ENCODE data around the gene METTL22.

METTL22 gene, protein sequence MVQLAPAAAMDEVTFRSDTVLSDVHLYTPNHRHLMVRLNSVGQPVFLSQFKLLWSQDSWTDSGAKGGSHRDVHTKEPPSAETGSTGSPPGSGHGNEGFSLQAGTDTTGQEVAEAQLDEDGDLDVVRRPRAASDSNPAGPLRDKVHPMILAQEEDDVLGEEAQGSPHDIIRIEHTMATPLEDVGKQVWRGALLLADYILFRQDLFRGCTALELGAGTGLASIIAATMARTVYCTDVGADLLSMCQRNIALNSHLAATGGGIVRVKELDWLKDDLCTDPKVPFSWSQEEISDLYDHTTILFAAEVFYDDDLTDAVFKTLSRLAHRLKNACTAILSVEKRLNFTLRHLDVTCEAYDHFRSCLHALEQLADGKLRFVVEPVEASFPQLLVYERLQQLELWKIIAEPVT

DNA sequence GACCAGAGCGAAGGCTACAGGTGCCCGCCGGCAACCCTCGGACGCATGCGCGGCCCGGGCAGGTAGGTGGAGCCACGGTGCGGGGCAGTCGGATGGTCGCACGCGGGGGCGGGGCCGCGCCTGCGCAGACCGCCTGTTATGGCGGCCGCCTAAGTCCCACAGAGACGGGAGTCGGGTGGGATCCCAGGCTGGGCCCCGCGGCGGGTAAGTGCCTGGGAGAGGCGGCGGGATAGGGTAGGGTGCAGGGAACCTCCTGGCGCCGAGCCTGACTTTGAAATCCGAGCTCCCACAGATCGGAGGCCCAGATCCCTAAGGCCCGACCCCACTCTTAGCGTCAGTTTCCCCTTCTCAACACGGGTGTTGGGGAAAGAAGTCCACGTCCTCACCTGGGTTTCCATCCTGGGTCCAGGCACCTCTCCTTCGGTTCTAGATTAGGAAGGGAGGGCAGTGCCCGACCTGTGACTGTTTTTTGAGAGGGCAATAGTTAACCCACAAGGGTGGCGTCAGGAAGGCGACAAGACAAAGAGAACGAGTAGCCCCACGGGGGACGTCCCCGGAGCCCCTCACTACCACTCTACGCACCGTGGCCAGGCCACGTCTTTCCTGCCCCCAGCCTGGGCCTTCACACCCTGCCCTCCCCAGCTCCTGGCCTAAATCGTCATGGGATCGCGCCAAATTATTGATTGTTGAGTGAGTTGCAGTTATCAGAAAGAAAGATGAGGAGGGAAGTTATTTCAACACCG is at the start of gene METTL22:
TSS of gene METTL22 (plus strand) at position 127 of the 743 bp plus-strand sequence. CDS start 3,968 bp downstream, outside the sequence.
- H3K4me1 Mint-ChIP-seq, result peaks cover 9% of the 10 kb centered on the region
- H3K4me3 Mint-ChIP-seq, result peak within 1 kb of the TSS; percentile 95
- DNase-seq (ENCODE audit: low spot score in 2 of 2) (peak; percentile 93 to 94), ATAC-seq (ENCODE audit: low read depth) (peak; percentile 98)
- H3K27me3 Mint-ChIP-seq, result peaks cover 2% of the 10 kb centered on the region
- H3K27ac Mint-ChIP-seq, result peak within 1 kb of the TSS; percentile 80
- H3K9me3 Mint-ChIP-seq, result no peaks in the 10 kb centered on the region
- H3K36me3 Mint-ChIP-seq, result no peaks in the 10 kb centered on the region

DNA sequence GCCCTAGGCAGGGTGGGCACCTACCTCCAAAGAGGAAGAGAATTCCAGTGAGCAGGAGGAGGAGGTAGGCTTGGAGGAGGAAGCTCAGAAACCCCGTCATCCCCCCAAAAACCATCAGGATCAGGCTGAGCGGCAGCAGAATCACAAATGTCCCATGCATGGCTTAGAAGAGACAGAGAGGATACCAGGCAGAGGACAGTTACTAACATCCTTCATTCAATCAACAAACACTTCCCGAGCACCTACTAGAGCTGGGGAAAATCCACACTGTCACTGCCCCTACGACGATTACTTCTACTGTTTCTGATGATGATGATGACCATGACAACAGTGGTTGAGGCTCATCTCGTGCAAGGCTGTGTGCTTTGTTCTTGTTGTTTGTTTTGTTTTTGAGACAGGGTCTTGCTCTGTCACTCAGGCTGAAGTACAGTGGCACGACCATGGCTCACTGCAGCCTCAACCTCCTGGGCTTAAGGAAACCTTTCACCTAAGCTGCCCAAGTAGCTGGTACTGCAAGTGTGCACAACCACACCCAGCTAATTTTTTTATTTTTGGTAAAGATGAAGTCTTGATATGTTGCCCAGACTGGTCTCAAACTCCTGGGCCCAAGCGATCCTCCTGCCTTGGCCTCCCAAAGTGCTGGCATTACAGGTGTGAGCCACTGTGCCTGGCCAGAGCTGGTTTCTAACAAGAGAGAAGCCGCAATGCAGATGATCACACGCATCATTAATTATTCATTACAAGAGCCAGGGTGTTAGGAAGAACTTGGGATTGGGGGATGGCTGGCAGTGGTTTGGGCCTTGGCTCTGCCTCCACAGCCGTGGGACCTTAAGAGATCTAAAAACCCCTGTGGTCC is 49.2 kb upstream of the METTL22 start:
- no peak for ATAC-seq (ENCODE audit: low read depth)

DNA sequence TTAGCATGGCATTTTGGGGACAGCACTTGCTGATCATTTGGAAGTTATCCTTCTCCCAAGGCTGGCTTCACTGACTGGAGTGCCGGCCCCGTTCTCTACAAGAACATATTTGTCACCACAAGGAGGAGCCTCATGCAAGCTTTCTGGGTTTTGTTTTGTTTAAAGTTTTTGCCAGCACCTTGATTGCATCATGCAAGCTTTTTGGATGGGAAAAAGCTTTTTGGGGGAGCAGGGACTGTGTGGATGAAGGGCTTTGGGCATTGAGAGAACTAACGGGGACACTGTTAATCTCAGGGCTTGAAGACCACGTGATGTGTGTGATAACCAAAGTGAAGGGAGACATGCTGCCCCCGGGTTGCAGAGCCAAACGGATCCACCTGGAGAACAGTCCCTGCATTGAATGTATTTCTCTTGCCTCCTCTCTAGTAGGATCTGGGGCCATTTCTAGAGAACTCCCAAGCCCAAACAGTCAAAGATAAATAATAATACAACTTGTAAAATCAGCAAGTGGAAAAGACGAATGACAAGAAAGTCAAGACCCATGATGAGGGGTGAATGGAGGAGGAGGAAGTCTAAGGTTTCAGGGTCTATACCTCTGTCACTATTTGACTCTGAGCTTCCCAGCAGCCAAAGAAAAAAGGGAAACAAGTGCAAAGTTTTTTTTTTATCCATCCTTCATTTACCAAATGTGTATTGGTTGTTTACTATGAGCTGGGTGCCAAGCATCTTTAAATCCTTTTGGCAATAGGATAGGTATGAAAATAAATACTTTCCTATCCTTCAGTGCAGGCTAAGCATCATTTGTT is 48.4 kb upstream of the METTL22 start:
- ATAC-seq (ENCODE audit: low read depth) (no peak), DNase-seq (ENCODE audit: low spot score in 2 of 2) (no peak)
- H3K4me3 Mint-ChIP-seq, result no peak overlapping the region
- peaks cover 19% of the 10 kb centered on the region for H3K27me3 Mint-ChIP-seq
- H3K36me3 Mint-ChIP-seq, result no peaks in the 10 kb centered on the region
- H3K9me3 Mint-ChIP-seq, result no peaks in the 10 kb centered on the region
- H3K4me1 Mint-ChIP-seq, result no peaks in the 10 kb centered on the region
- no peak overlapping the region for H3K27ac Mint-ChIP-seq

More for the DNA sequence above, 49.2 kb upstream of the METTL22 start:
- H3K4me3 Mint-ChIP-seq, result no peak overlapping the region
- no peak overlapping the region for H3K27ac Mint-ChIP-seq
- no peaks in the 10 kb centered on the region for H3K4me1 Mint-ChIP-seq
- no peaks in the 10 kb centered on the region for H3K36me3 Mint-ChIP-seq
- H3K27me3 Mint-ChIP-seq, result peaks cover 17% of the 10 kb centered on the region
- no peak for DNase-seq (ENCODE audit: low spot score in 2 of 2)
- no peaks in the 10 kb centered on the region for H3K9me3 Mint-ChIP-seq

GRCh38 chr16:8575399-8575798 is 46.1 kb upstream of the METTL22 start:
- ATAC-seq (ENCODE audit: low read depth) (no peak), DNase-seq (ENCODE audit: low spot score in 2 of 2) (no peak)
- Mint-ChIP-seq H3K9me3 (no peaks in the 10 kb centered on the region), H3K27ac (no peak overlapping the region), H3K36me3 (no peaks in the 10 kb centered on the region), H3K4me1 (no peaks in the 10 kb centered on the region), H3K27me3 (peaks cover 23% of the 10 kb centered on the region), H3K4me3 (no peak overlapping the region)

- no peaks in the 10 kb centered on the region for H3K36me3 Mint-ChIP-seq
Measured at GRCh38 chr16:8576141-8577004, 45.1 kb upstream of the METTL22 start.

GRCh38 chr16:8577678-8578304 is 43.7 kb upstream of the METTL22 start:
- DNase-seq (ENCODE audit: low spot score in 2 of 2) (no peak), ATAC-seq (ENCODE audit: low read depth) (no peak)
- Mint-ChIP-seq H3K4me3 (no peak overlapping the region), H3K4me1 (peaks cover 9% of the 10 kb centered on the region), H3K9me3 (no peaks in the 10 kb centered on the region), H3K27ac (no peak overlapping the region), H3K27me3 (peaks cover 26% of the 10 kb centered on the region), H3K36me3 (no peaks in the 10 kb centered on the region)

More at GRCh38 chr16:8576141-8577004, 45.1 kb upstream of the METTL22 start:
- ATAC-seq (ENCODE audit: low read depth), result no peak
- no peak for DNase-seq (ENCODE audit: low spot score in 2 of 2)
- Mint-ChIP-seq H3K9me3 (no peaks in the 10 kb centered on the region), H3K4me1 (no peaks in the 10 kb centered on the region), H3K27ac (no peak overlapping the region), H3K27me3 (peaks cover 23% of the 10 kb centered on the region), H3K4me3 (no peak overlapping the region)

DNA sequence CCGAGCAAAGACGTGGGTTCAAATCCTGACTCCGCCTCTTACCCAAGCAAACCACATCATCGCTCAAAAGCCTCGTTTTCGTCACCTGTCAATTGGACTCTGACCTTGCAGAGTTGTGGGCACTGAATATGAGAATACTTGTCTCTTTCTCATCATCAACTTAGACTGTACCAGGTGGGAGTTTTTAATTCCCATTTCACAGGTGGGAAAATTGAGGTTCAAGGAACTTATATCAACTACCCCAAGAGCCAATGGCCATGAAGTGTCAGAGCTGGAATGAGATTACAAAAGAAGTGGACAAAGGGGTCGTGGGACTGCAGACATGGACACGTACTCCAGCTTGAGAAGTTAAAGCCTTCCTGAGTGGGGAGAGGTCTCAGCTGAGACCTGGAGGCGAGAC is 41.9 kb upstream of the METTL22 start:
- ATAC-seq (ENCODE audit: low read depth) (no peak), DNase-seq (ENCODE audit: low spot score in 2 of 2) (no peak)
- no peak overlapping the region for H3K27ac Mint-ChIP-seq
- no peaks in the 10 kb centered on the region for H3K9me3 Mint-ChIP-seq
- H3K36me3 Mint-ChIP-seq, result no peaks in the 10 kb centered on the region
- peaks cover 10% of the 10 kb centered on the region for H3K4me1 Mint-ChIP-seq
- H3K4me3 Mint-ChIP-seq, result no peak overlapping the region
- H3K27me3 Mint-ChIP-seq, result peaks cover 23% of the 10 kb centered on the region

DNA sequence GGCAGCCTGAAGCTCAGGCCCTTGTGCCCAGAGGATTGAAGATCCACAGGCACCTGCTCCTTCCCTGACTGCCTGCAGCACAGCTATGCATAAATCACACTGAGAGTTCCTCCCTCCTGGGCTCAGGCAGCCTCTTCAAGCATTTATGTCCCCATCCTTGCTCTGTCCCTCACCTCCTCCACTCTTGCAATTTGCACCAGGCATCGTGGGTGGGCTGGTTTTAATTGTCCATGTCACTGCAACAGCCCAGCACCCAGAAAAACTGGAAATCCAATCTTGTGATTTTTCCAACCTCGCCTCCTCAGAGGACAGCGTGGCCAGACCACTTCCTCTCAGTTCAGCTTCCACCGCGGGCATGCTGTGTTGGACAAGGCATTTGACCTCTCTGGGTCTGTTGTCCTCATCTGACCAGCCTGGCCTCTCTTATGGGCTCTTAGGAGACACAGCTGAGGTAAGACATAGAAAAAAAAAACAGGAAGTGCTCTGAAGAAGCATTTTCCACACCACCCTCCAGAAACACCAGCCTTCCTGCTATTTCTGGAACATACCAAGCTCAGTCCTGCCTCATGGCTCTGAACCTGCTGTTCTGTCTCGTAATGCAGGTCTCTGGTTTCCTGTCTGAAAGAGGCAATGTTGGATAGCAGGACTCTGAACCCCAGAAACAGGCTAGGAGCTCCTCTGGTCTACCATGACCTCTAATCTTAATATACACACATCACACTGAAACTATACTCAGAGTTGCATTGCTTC is 39.5 kb upstream of the METTL22 start:
- peak; percentile 17 for ATAC-seq (ENCODE audit: low read depth)
- peaks cover 2% of the 10 kb centered on the region for H3K9me3 Mint-ChIP-seq
- peaks cover 10% of the 10 kb centered on the region for H3K4me1 Mint-ChIP-seq
- no peaks in the 10 kb centered on the region for H3K36me3 Mint-ChIP-seq
- H3K27me3 Mint-ChIP-seq, result peaks cover 20% of the 10 kb centered on the region
- H3K27ac Mint-ChIP-seq, result no peak overlapping the region
- no peak overlapping the region for H3K4me3 Mint-ChIP-seq
- DNase-seq (ENCODE audit: low spot score in 2 of 2), result no peak

GRCh38 chr16:8583199-8583598 is 38.3 kb upstream of the METTL22 start:
- H3K27me3 Mint-ChIP-seq, result peaks cover 21% of the 10 kb centered on the region
- H3K27ac Mint-ChIP-seq, result no peak overlapping the region
- H3K9me3 Mint-ChIP-seq, result peaks cover 2% of the 10 kb centered on the region
- DNase-seq (ENCODE audit: low spot score in 2 of 2), result no peak
- H3K36me3 Mint-ChIP-seq, result peaks cover 2% of the 10 kb centered on the region
- H3K4me1 Mint-ChIP-seq, result peaks cover 10% of the 10 kb centered on the region
- ATAC-seq (ENCODE audit: low read depth), result no peak
- H3K4me3 Mint-ChIP-seq, result no peak overlapping the region

DNA sequence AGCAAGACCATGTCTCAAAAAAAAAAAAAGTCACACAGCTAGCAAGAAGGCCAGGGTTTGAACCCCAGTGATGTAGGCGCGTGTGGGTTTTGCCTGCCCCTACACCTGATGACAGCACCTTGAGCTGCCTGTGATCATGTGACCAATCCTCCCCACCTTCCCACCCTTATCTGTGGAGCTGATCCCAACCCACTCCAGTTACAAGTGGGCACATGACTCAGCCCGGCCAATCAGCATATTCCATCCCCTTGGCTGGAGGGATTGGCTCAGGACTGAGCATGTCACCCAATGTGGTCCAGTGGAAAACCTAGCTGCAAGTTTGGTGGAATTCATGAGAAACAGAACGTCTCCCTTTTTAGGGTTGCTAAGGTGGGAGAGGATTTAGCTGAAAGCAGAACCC is 37.8 kb upstream of the METTL22 start:
- Mint-ChIP-seq H3K27ac (no peak overlapping the region), H3K4me1 (peaks cover 10% of the 10 kb centered on the region), H3K27me3 (peaks cover 21% of the 10 kb centered on the region), H3K4me3 (no peak overlapping the region), H3K36me3 (peaks cover 2% of the 10 kb centered on the region), H3K9me3 (peaks cover 2% of the 10 kb centered on the region)
- ATAC-seq (ENCODE audit: low read depth), result no peak
- DNase-seq (ENCODE audit: low spot score in 2 of 2), result no peak

- Mint-ChIP-seq H3K4me1 (peaks cover 12% of the 10 kb centered on the region), H3K27ac (no peak overlapping the region), H3K9me3 (peaks cover 2% of the 10 kb centered on the region), H3K27me3 (peaks cover 20% of the 10 kb centered on the region), H3K4me3 (no peak overlapping the region), H3K36me3 (peaks cover 2% of the 10 kb centered on the region)
- DNase-seq (ENCODE audit: low spot score in 2 of 2) (no peak), ATAC-seq (ENCODE audit: low read depth) (no peak)
Measured at GRCh38 chr16:8585041-8585440, 36.5 kb upstream of the METTL22 start.

DNA sequence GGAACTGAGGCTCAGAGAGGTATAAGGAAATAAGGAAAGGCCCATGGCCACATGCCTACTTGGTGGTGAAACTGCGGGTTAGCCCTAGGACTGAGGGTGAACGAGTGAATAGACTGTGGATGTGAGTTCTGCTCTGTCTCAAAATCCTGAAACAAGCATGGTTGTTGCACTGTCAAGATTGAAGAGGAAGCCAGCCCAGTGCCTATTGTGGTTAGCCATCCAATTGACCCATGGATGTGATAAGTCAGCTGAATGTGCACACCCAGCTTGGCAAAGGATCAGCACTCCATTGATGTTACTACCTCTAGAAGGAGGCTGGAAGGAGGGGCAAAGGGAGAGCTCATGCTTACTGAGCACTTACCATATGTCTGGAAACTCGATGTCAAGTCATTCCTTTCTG is 35.6 kb upstream of the METTL22 start:
- DNase-seq (ENCODE audit: low spot score in 2 of 2), result no peak
- Mint-ChIP-seq H3K36me3 (peaks cover 2% of the 10 kb centered on the region), H3K4me1 (peaks cover 13% of the 10 kb centered on the region), H3K27me3 (peaks cover 23% of the 10 kb centered on the region), H3K9me3 (peaks cover 2% of the 10 kb centered on the region), H3K27ac (no peak overlapping the region), H3K4me3 (no peak overlapping the region)
- no peak for ATAC-seq (ENCODE audit: low read depth)
